IPS-20b (cell line): Measurements from ENCODE around the gene UBN1.

Source experiments
- H3K27ac ChIP-seq: one replicate; pipeline ENCODE4 v1.5.1; 2013; ENCODE audit warnings: low read length
- H3K27me3 ChIP-seq: 2 replicates; pipeline ENCODE4 v1.6.1; 2013; ENCODE audit warnings: mild to moderate bottlenecking, low read length, inconsistent platforms; ENCODE audit not compliant: insufficient read depth
- H3K36me3 ChIP-seq: 2 replicates; pipeline ENCODE4 v1.6.1; 2013; ENCODE audit warnings: low read depth, mild to moderate bottlenecking, inconsistent platforms, low read length, moderate library complexity; ENCODE audit not compliant: insufficient read depth
- H3K4me1 ChIP-seq: 2 replicates; pipeline ENCODE4 v1.6.1; 2013; ENCODE audit warnings: mild to moderate bottlenecking, control low read depth, inconsistent platforms, low read length, moderate library complexity; ENCODE audit not compliant: insufficient read depth
- H3K4me3 ChIP-seq: 2 replicates; pipeline ENCODE4 v1.5.1; 2013; ENCODE audit warnings: mild to moderate bottlenecking, low read length, inconsistent platforms
- H3K9ac ChIP-seq: 2 replicates; pipeline ENCODE4 v1.6.1; 2013; ENCODE audit warnings: low read depth, mild to moderate bottlenecking, inconsistent platforms, low read length, moderate library complexity
- H3K9me3 ChIP-seq: 2 replicates; pipeline ENCODE4 v1.6.1; 2013; ENCODE audit warnings: mild to moderate bottlenecking, low read depth, low read length, inconsistent platforms; ENCODE audit not compliant: insufficient read depth

UBN1 gene

GRCh38 chr16:4847774-4848587 lies 700 bp downstream of the UBN1 start:
- peak overlapping the region; percentile 76; the same call in 1 of the 2 replicates for H3K9ac ChIP-seq
- no peak overlapping the region for H3K27ac ChIP-seq
- no peaks in the 10 kb centered on the region for H3K27me3 ChIP-seq
- H3K36me3 ChIP-seq, result peaks cover 32% of the 10 kb centered on the region
- H3K9me3 ChIP-seq, result no peaks in the 10 kb centered on the region
- H3K4me1 ChIP-seq, result peaks cover 19% of the 10 kb centered on the region; the same call in 1 of the 2 replicates
- peak overlapping the region; percentile 84 for H3K4me3 ChIP-seq

GRCh38 chr16:4850211-4850610 lies 2.9 kb downstream of the UBN1 start:
- no peak overlapping the region for H3K9ac ChIP-seq
- H3K9me3 ChIP-seq, result no peaks in the 10 kb centered on the region
- H3K4me3 ChIP-seq, result no peak overlapping the region
- peaks cover 34% of the 10 kb centered on the region for H3K36me3 ChIP-seq
- no peaks in the 10 kb centered on the region for H3K27me3 ChIP-seq
- peaks cover 19% of the 10 kb centered on the region; the same call in 1 of the 2 replicates for H3K4me1 ChIP-seq
- H3K27ac ChIP-seq, result no peak overlapping the region

GRCh38 chr16:4852221-4852872 lies 5.1 kb downstream of the UBN1 start:
- H3K4me1 ChIP-seq, result peaks cover 11% of the 10 kb centered on the region; the same call in 1 of the 2 replicates
- no peaks in the 10 kb centered on the region for H3K27me3 ChIP-seq
- H3K9ac ChIP-seq, result no peak overlapping the region
- H3K27ac ChIP-seq, result no peak overlapping the region
- no peak overlapping the region for H3K4me3 ChIP-seq
- peaks cover 47% of the 10 kb centered on the region for H3K36me3 ChIP-seq
- no peaks in the 10 kb centered on the region for H3K9me3 ChIP-seq

- no peak overlapping the region for H3K9ac ChIP-seq
- no peak overlapping the region for H3K27ac ChIP-seq
- no peaks in the 10 kb centered on the region for H3K9me3 ChIP-seq
- H3K36me3 ChIP-seq, result peaks cover 77% of the 10 kb centered on the region
- H3K27me3 ChIP-seq, result no peaks in the 10 kb centered on the region
- no peak overlapping the region for H3K4me3 ChIP-seq
- H3K4me1 ChIP-seq, result no peaks in the 10 kb centered on the region
Measured at GRCh38 chr16:4855371-4855770, 8.1 kb downstream of the UBN1 start.

GRCh38 chr16:4855804-4856203 lies 8.5 kb downstream of the UBN1 start:
- Histone ChIP-seq H3K4me3 (no peak overlapping the region), H3K36me3 (peaks cover 82% of the 10 kb centered on the region), H3K4me1 (no peaks in the 10 kb centered on the region), H3K9ac (no peak overlapping the region), H3K27me3 (no peaks in the 10 kb centered on the region), H3K27ac (no peak overlapping the region), H3K9me3 (no peaks in the 10 kb centered on the region)

- no peak overlapping the region for H3K27ac ChIP-seq
- no peak overlapping the region for H3K4me3 ChIP-seq
- H3K9me3 ChIP-seq, result no peaks in the 10 kb centered on the region
- no peaks in the 10 kb centered on the region for H3K27me3 ChIP-seq
- peaks cover 98% of the 10 kb centered on the region for H3K36me3 ChIP-seq
- H3K9ac ChIP-seq, result no peak overlapping the region
- H3K4me1 ChIP-seq, result no peaks in the 10 kb centered on the region
Measured at GRCh38 chr16:4859190-4859899, 12.1 kb downstream of the UBN1 start.

GRCh38 chr16:4859900-4860255 lies 12.6 kb downstream of the UBN1 start:
- no peak overlapping the region for H3K4me3 ChIP-seq
- H3K36me3 ChIP-seq, result peaks cover 97% of the 10 kb centered on the region
- no peak overlapping the region for H3K27ac ChIP-seq
- no peaks in the 10 kb centered on the region for H3K4me1 ChIP-seq
- no peaks in the 10 kb centered on the region for H3K27me3 ChIP-seq
- no peak overlapping the region for H3K9ac ChIP-seq
- H3K9me3 ChIP-seq, result no peaks in the 10 kb centered on the region

GRCh38 chr16:4860727-4861342 lies 13.6 kb downstream of the UBN1 start:
- no peak overlapping the region for H3K27ac ChIP-seq
- H3K36me3 ChIP-seq, result peaks cover 88% of the 10 kb centered on the region
- H3K9ac ChIP-seq, result no peak overlapping the region
- no peaks in the 10 kb centered on the region for H3K27me3 ChIP-seq
- no peak overlapping the region for H3K4me3 ChIP-seq
- H3K4me1 ChIP-seq, result no peaks in the 10 kb centered on the region
- H3K9me3 ChIP-seq, result no peaks in the 10 kb centered on the region

GRCh38 chr16:4862639-4863038 lies 15.4 kb downstream of the UBN1 start:
- Histone ChIP-seq H3K27ac (no peak overlapping the region), H3K9ac (no peak overlapping the region), H3K4me3 (no peak overlapping the region), H3K27me3 (no peaks in the 10 kb centered on the region), H3K4me1 (no peaks in the 10 kb centered on the region), H3K9me3 (no peaks in the 10 kb centered on the region), H3K36me3 (peaks cover 70% of the 10 kb centered on the region)

- Histone ChIP-seq H3K9ac (no peak overlapping the region), H3K4me1 (no peaks in the 10 kb centered on the region), H3K9me3 (no peaks in the 10 kb centered on the region), H3K36me3 (peaks cover 63% of the 10 kb centered on the region), H3K27ac (no peak overlapping the region), H3K4me3 (no peak overlapping the region), H3K27me3 (no peaks in the 10 kb centered on the region)
Measured at GRCh38 chr16:4864728-4865127, 17.4 kb downstream of the UBN1 start.

- Histone ChIP-seq H3K9ac (no peak overlapping the region), H3K27me3 (no peaks in the 10 kb centered on the region), H3K36me3 (peaks cover 63% of the 10 kb centered on the region), H3K27ac (no peak overlapping the region), H3K9me3 (no peaks in the 10 kb centered on the region), H3K4me3 (no peak overlapping the region), H3K4me1 (no peaks in the 10 kb centered on the region)
Measured at GRCh38 chr16:4865231-4865860, 18.1 kb downstream of the UBN1 start.
